HepG2 (cell line): ENCODE measurements around the gene C20orf204. TPM values are rescaled to one million over a fixed set of nuclear protein-coding genes. Genes with fewer than 3 reads are reported as not detected.

ENCODE experiments used
- FOXA1 ChIP-seq, 2 experiments: fragments of 450-650 bp in 1 of 2; sonication (generic) in 1 of 2; formaldehyde crosslinking in 1 of 2; IDR thresholded peaks; 2 replicates each; pipeline versions ENCODE4 v1.4.0 to v1.6.1; 2016 to 2020; ENCODE audit warnings: missing genetic modification reagents in 1 of 2
- KDM2A ChIP-seq: sonication (generic); formaldehyde crosslinking; IDR thresholded peaks from 2 replicates; pipeline ENCODE4 v1.4.0; 2020; ENCODE audit warnings: low read depth, missing genetic modification reagents, borderline replicate concordance
- MAFF ChIP-seq: IDR thresholded peaks from 2 replicates; pipeline ENCODE4 v1.6.1; 2011; ENCODE audit warnings: low read depth, low read length, improper control_type of control experiment
- MZF1 ChIP-seq: sonication (generic); formaldehyde crosslinking; IDR thresholded peaks from 2 replicates; pipeline ENCODE4 v1.8.1; 2023; ENCODE audit warnings: mild to moderate bottlenecking, missing genetic modification reagents, borderline replicate concordance
- POLR2AphosphoS5 ChIP-seq: IDR thresholded peaks from 2 replicates; pipeline ENCODE4 v1.6.1; 2012; ENCODE audit warnings: low read depth, low read length
- SIX1 ChIP-seq: sonication (generic); formaldehyde crosslinking; IDR thresholded peaks from 2 replicates; pipeline ENCODE4 v1.4.0; 2020; ENCODE audit warnings: missing genetic modification reagents, borderline replicate concordance
- ZFAT ChIP-seq: sonication (generic); formaldehyde crosslinking; conservative IDR thresholded peaks from 2 replicates; pipeline ENCODE4 v1.8.1; 2023; ENCODE audit warnings: missing genetic modification reagents, inconsistent platforms
- ZNF230 ChIP-seq: sonication (generic); formaldehyde crosslinking; IDR thresholded peaks from 2 replicates; pipeline ENCODE4 v1.4.0; 2020; ENCODE audit warnings: mild to moderate bottlenecking, missing genetic modification reagents
- ZNF430 ChIP-seq: sonication (generic); formaldehyde crosslinking; IDR thresholded peaks from 2 replicates; pipeline ENCODE4 v1.9.0; 2021; ENCODE audit warnings: mild to moderate bottlenecking, missing genetic modification reagents
- polyA plus RNA-seq, 8 experiments: library from polyadenylated mRNA; depleted of rRNA in 3 of 8; stranded (reverse) in 7 of 8; unstranded in 1 of 8; fragments of >200 nt; fragmentation: Illumina TruSeq in 4 of 8; extraction: Trizol in 4 of 8; gene quantifications; 2 replicates each; pipeline versions ENCODE4 v1.2.1 to v1.2.3, GENCODE V29; 2011 to 2016; ENCODE audit warnings: low read depth in 4 of 8, missing spikeins in 1 of 8, mixed read lengths in 1 of 8; ENCODE audit not compliant: insufficient read depth in 1 of 8
- total RNA-seq, 5 experiments: library from RNA; depleted of rRNA; stranded (reverse); fragments of >200 nt; fragmentation: Illumina TruSeq; extraction: Trizol; gene quantifications; 2 replicates each; pipeline ENCODE4 v1.2.3, GENCODE V29; 2016; ENCODE audit warnings: low read depth in 1 of 5
- TF ChIP-seq, protein P1 (sequence below): sonication (generic); formaldehyde crosslinking; IDR thresholded peaks from 2 replicates; pipeline ENCODE4 v1.8.0; 2022; ENCODE audit warnings: missing genetic modification reagents, mild to moderate bottlenecking, borderline replicate concordance
- TF ChIP-seq, protein P2 (sequence below): sonication (generic); formaldehyde crosslinking; IDR thresholded peaks from 2 replicates; pipeline ENCODE4 v1.4.0; 2020; ENCODE audit warnings: mild to moderate bottlenecking, missing genetic modification reagents
- TF ChIP-seq, protein P3 (sequence below): sonication (generic); formaldehyde crosslinking; IDR thresholded peaks from 2 replicates; pipeline ENCODE4 v1.8.0; 2022; ENCODE audit warnings: missing genetic modification reagents, mild to moderate bottlenecking, inconsistent platforms, borderline replicate concordance
- TF ChIP-seq, protein P4 (sequence below): sonication (generic); formaldehyde crosslinking; IDR thresholded peaks from 2 replicates; pipeline ENCODE4 v1.4.0; 2020; ENCODE audit warnings: missing genetic modification reagents, mild to moderate bottlenecking, borderline replicate concordance
- TF ChIP-seq, protein P5 (sequence below): IDR thresholded peaks from 2 replicates; pipeline ENCODE4 v1.6.1; 2012; ENCODE audit warnings: low read depth, low read length, improper control_type of control experiment
- TF ChIP-seq, protein P6 (sequence below): IDR thresholded peaks from 2 replicates; pipeline ENCODE4 v1.6.1; 2016

Gene C20orf204
- total and polyA plus RNA-seq, 2 of the 13 experiments (the other 11 are each of a cell fraction or from before 2014, with no cell fraction given): 22.1 to 80.0 TPM

DNA sequence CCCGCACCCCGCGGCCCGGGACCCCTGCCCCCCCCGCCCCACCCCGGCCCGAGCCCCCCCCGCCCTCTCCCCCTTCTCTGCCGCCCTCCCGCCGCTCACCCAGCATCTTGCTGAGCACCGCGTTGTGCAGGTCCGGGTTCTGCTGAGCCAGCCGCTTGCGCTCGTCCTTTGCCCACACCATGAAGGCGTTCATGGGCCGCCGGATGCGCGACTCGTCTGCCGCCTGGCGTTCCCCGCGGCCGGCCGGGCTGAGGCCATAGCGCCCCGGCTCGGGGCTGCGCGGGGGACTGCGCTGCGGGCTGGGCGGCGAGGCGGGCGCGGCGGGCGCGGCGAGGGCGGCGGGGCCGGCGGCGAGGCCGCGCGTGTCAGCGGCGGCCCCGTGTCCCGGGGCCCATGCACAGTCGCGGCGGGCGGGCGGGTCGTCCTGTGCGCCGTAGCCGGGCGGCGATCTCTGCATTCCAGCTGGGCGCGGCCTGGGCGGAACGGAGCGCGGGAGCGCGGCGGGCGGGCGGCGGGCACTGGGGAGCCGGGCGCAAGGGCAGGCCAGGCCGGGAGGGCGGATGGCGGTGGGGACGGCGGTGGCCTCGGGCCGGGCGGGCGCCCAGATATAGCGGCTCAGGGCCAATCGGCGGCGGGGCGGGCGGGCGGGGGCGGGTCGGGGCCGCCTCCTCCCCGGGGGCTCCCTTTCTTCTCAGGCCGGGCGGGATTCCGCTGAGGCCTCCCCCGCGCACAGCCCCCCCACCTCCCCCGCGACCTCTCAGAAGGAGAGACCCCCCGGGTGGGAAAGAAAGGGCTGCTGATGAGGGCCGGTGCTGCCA is 13.3 kb downstream of the C20orf204 start, which contains the start of gene SOX18 (continued):
- TF ChIP-seq ZNF430 (CRISPR knock-in tag) (no peak; the same call in 1 of the 2 replicates), FOXA1 (IDR thresholded peaks at IDR 0.05) (no peak), FOXA1 (CRISPR knock-in tag; IDR thresholded peaks at IDR 0.05) (no peak), ZFAT (no peak), MZF1 (CRISPR knock-in tag) (no peak), ZNF230 (no peak), SIX1 (CRISPR knock-in tag) (no peak), POLR2AphosphoS5 (peak; percentile 59), MAFF (peak; percentile 17; the same call in 1 of the 2 replicates), KDM2A (peak; percentile 53; the same call in 1 of the 2 replicates)
- TF ChIP-seq, protein P1, sequence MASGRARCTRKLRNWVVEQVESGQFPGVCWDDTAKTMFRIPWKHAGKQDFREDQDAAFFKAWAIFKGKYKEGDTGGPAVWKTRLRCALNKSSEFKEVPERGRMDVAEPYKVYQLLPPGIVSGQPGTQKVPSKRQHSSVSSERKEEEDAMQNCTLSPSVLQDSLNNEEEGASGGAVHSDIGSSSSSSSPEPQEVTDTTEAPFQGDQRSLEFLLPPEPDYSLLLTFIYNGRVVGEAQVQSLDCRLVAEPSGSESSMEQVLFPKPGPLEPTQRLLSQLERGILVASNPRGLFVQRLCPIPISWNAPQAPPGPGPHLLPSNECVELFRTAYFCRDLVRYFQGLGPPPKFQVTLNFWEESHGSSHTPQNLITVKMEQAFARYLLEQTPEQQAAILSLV (CRISPR knock-in tag): no peak
- TF ChIP-seq, protein P2, sequence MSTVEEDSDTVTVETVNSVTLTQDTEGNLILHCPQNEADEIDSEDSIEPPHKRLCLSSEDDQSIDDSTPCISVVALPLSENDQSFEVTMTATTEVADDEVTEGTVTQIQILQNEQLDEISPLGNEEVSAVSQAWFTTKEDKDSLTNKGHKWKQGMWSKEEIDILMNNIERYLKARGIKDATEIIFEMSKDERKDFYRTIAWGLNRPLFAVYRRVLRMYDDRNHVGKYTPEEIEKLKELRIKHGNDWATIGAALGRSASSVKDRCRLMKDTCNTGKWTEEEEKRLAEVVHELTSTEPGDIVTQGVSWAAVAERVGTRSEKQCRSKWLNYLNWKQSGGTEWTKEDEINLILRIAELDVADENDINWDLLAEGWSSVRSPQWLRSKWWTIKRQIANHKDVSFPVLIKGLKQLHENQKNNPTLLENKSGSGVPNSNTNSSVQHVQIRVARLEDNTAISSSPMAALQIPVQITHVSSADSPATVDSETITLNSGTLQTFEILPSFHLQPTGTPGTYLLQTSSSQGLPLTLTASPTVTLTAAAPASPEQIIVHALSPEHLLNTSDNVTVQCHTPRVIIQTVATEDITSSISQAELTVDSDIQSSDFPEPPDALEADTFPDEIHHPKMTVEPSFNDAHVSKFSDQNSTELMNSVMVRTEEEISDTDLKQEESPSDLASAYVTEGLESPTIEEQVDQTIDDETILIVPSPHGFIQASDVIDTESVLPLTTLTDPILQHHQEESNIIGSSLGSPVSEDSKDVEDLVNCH (CRISPR knock-in tag): no peak
- TF ChIP-seq, protein P3, sequence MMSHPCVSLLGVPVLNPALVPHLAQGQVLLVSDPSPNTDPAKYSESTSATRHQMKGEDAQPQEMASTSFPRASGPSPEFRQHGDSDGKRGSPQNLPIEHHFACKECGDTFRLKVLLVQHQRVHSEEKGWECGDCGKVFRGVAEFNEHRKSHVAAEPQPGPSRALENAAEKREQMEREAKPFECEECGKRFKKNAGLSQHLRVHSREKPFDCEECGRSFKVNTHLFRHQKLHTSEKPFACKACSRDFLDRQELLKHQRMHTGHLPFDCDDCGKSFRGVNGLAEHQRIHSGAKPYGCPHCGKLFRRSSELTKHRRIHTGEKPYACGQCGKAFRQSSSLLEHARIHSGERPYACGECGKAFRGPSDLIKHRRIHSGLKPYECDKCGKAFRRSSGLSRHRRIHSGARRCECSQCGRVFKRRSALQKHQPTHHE (CRISPR knock-in tag): no peak
- TF ChIP-seq, protein P4, sequence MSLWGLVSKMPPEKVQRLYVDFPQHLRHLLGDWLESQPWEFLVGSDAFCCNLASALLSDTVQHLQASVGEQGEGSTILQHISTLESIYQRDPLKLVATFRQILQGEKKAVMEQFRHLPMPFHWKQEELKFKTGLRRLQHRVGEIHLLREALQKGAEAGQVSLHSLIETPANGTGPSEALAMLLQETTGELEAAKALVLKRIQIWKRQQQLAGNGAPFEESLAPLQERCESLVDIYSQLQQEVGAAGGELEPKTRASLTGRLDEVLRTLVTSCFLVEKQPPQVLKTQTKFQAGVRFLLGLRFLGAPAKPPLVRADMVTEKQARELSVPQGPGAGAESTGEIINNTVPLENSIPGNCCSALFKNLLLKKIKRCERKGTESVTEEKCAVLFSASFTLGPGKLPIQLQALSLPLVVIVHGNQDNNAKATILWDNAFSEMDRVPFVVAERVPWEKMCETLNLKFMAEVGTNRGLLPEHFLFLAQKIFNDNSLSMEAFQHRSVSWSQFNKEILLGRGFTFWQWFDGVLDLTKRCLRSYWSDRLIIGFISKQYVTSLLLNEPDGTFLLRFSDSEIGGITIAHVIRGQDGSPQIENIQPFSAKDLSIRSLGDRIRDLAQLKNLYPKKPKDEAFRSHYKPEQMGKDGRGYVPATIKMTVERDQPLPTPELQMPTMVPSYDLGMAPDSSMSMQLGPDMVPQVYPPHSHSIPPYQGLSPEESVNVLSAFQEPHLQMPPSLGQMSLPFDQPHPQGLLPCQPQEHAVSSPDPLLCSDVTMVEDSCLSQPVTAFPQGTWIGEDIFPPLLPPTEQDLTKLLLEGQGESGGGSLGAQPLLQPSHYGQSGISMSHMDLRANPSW (CRISPR knock-in tag): no peak
- TF ChIP-seq, protein P5, sequence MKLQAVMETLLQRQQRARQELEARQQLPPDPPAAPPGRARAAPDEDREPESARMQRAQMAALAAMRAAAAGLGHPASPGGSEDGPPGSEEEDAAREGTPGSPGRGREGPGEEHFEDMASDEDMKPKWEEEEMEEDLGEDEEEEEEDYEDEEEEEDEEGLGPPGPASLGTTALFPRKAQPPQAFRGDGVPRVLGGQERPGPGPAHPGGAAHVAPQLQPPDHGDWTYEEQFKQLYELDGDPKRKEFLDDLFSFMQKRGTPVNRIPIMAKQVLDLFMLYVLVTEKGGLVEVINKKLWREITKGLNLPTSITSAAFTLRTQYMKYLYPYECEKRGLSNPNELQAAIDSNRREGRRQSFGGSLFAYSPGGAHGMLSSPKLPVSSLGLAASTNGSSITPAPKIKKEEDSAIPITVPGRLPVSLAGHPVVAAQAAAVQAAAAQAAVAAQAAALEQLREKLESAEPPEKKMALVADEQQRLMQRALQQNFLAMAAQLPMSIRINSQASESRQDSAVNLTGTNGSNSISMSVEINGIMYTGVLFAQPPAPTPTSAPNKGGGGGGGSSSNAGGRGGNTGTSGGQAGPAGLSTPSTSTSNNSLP: no peak
- TF ChIP-seq, protein P6, sequence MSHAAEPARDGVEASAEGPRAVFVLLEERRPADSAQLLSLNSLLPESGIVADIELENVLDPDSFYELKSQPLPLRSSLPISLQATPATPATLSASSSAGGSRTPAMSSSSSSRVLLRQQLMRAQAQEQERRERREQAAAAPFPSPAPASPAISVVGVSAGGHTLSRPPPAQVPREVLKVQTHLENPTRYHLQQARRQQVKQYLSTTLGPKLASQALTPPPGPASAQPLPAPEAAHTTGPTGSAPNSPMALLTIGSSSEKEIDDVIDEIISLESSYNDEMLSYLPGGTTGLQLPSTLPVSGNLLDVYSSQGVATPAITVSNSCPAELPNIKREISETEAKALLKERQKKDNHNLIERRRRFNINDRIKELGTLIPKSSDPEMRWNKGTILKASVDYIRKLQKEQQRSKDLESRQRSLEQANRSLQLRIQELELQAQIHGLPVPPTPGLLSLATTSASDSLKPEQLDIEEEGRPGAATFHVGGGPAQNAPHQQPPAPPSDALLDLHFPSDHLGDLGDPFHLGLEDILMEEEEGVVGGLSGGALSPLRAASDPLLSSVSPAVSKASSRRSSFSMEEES (CRISPR knock-in tag): no peak
